Testis (tissue), 3 donors: ENCODE data around the gene TRIM50. TPM values are rescaled to one million over a fixed set of nuclear protein-coding genes. Genes with fewer than 3 reads are reported as not detected.
"Not testable (repeated sequence)": the region's sequence is repeated elsewhere in the genome, so short reads cannot be mapped to it uniquely, and the experiment has no call there.

Source experiments
- DNase-seq: peaks from one replicate; pipeline ENCODE4 v3.0.0-alpha.2; 2019
- H3K27ac ChIP-seq, 2 donors: fragments of 200-600 bp; sonication (generic); one replicate each; pipeline ENCODE4 v1.5.1; 2019
- H3K27me3 ChIP-seq: fragments of 200-600 bp; sonication (generic); one replicate; pipeline ENCODE4 v1.5.1; 2019
- H3K36me3 ChIP-seq: fragments of 200-600 bp; sonication (generic); one replicate; pipeline ENCODE4 v1.5.1; 2017; ENCODE audit warnings: low read depth; ENCODE audit errors: missing control alignments
- H3K4me1 ChIP-seq: fragments of 200-600 bp; sonication (generic); one replicate; pipeline ENCODE4 v1.5.1; 2019
- H3K4me3 ChIP-seq, 2 donors: fragments of 200-600 bp; sonication (generic); one replicate each; pipeline ENCODE4 v1.5.1; 2017 to 2019
- H3K9me3 ChIP-seq: fragments of 200-600 bp; sonication (generic); one replicate; pipeline ENCODE4 v1.5.1; 2017
- CTCF ChIP-seq, 3 experiments: fragments of 450-650 bp in 2 of 3; fragments of 200-600 bp in 1 of 3; sonication (generic) in 1 of 3; IDR thresholded peaks; one replicate each; pipeline ENCODE4 v1.5.1; 2016 to 2019; ENCODE audit warnings: antibody characterized with exemption in 3 of 3, mild to moderate bottlenecking in 2 of 3, moderate library complexity in 1 of 3
- POLR2A ChIP-seq: fragments of 450-650 bp; IDR thresholded peaks from one replicate; pipeline ENCODE4 v1.6.1; 2017; ENCODE audit warnings: antibody characterized with exemption, mild to moderate bottlenecking, moderate library complexity
- WGBS, 2 donors: methylation state at CpG; one replicate each; pipeline ENCODE4 v1.1.5; 2018; 5-methylcytosine and 5-hydroxymethylcytosine counted together
- intact Hi-C: fragments of 100-400 bp; cut with DNase I; formaldehyde crosslinking; loops from one replicate; pipeline ENCODE4 v1.15.1; 2023; ENCODE audit warnings: low total_unique reads
- polyA plus RNA-seq: library from polyadenylated mRNA; stranded (reverse); fragments of 350-450 nt; fragmentation: Illumina TruSeq; extraction: RNeasy Lipid Tissue Mini Kit (QIAGEN cat#74804); gene quantifications from one replicate; pipeline ENCODE4 v1.2.3, GENCODE V29; 2014; ENCODE audit warnings: low read depth, low replicate concordance; ENCODE audit not compliant: insufficient read depth
- total RNA-seq, 2 donors: library from RNA; depleted of rRNA; stranded (reverse); fragments of >200 nt; gene quantifications; one replicate each; pipeline ENCODE4 v1.2.3, GENCODE V29; 2016

Gene TRIM50
- total and polyA plus RNA-seq, 3 donors from 2014 or later = 10.8 to 16.3 (median 13.5) TPM

DNA sequence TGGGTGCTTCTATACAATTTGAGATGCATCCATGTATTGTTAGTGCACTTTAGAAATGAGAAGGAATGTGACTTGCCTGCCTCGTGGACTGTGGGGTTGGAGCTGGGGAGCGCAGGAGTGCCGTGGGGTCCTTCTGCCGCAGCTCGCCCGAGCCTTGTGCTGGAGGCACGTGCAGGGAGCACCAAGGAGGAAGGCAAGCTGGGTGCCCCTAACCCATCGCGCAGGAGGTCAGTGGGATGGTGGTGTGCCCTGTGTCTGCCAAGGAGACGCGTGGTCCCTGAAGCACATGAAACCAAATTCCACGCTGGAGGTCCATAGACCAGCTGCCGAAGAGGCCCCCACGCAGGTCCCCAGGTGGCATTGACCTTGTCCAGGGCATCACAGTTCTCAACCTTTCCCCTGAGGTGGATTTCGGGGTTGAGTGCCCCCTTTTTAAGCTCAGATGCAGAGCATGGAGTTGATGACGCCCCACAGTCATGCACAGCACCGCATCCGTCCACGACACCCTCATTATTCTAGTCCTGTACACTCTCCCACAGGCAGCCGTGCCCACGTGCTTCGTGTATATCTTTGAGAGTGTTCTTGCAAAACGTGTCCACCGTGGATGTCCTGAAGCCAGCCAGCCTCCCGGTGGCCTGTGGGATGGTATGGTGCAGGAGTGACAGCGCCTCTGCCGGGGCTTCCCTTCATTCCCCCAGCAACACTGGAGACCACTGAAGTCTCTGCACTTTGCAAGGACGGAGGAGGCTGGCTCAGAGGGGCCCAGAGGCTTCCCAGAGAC lies 35.5 kb upstream of the TRIM50 start:
- Histone ChIP-seq H3K9me3 (no peaks in the 10 kb centered on the region), H3K27me3 (no peaks in the 10 kb centered on the region)
- intact Hi-C loops = no loop called here

DNA sequence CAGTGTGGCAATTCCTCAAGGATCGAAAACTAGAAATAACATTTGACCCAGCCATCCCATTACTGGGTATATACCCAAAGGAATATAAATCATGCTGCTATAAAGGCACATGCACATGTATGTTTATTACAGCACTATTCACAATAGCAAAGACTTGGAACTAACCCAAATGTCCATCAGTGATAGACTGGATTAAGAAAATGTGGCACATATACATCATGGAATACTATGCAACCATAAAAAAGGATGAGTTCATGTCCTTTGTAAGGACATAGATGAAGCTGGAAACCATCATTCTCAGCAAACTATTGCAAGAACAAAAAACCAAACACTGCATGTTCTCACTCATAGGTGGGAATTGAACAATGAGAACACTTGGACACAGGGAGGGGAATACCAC lies 32.7 kb upstream of the TRIM50 start:
- H3K4me1 ChIP-seq = peaks cover 13% of the 10 kb centered on the region
- intact Hi-C loops, H3K27me3 ChIP-seq, H3K9me3 ChIP-seq, DNase-seq, H3K4me3 ChIP-seq, H3K27ac ChIP-seq, H3K36me3 ChIP-seq: not testable (repeated sequence)
- 90 to 100% methylated on average over 1 of the region's 1 CpG for WGBS, 2 donors

More for the DNA sequence above, 35.5 kb upstream of the TRIM50 start:
- no peak overlapping the region for H3K27ac ChIP-seq
- H3K4me3 ChIP-seq = no peak overlapping the region
- no peak for TF ChIP-seq CTCF (IDR thresholded peaks at IDR 0.05)
- peaks cover 5% of the 10 kb centered on the region for H3K4me1 ChIP-seq
- DNase-seq = no peak
- WGBS, 2 donors = 87 to 88% methylated on average over 28 of the region's 28 CpGs
- H3K36me3 ChIP-seq = no peaks in the 10 kb centered on the region

DNA sequence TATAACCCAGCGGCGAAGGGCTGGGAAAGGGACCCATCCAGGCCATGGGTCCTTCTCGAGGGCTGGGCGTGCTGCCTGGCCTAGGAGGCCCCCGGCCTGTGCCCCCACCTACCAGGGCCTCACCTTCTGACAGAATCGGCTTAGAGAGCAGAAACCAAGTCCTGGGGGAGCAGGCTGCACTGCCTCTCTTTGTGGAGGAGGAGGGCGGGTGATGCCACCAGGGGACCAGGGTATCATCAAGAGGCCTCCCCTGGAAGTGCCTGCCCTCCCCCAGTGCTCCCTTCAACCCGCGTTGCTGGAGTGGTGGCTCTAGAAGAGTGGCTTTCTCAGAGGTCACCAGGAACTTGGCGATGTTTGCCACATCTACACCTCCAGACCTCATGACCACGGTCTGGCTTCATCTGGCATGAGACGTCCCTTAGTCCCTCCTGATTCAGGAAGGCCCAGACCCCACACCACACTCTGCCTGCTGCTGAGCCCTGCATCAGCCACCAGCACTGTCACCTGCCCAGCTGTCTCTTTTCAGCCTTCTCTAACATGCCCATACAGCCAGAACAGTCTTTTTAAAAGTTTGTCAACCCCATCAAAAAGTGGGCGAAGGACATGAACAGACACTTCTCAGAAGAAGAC lies 32.0 kb upstream of the TRIM50 start:
- intact Hi-C loops = no loop called here
- Histone ChIP-seq H3K4me3 (no peak overlapping the region), H3K9me3 (no peaks in the 10 kb centered on the region), H3K4me1 (peaks cover 13% of the 10 kb centered on the region), H3K27ac (no peak overlapping the region), H3K27me3 (no peaks in the 10 kb centered on the region), H3K36me3 (no peaks in the 10 kb centered on the region)
- 84 to 89% methylated on average over 9 to 13 of the region's 13 CpGs for WGBS, 2 donors
- TF ChIP-seq CTCF (IDR thresholded peaks at IDR 0.05) = no peak
- TF ChIP-seq POLR2A = no peak
- no peak for DNase-seq

GRCh38 chr7:73359306-73359705 lies 31.4 kb upstream of the TRIM50 start:
- WGBS, 2 donors = 60 to 62% methylated on average over 11 of the region's 11 CpGs
- no peak for DNase-seq
- Histone ChIP-seq H3K4me1 (peaks cover 13% of the 10 kb centered on the region), H3K4me3 (no peak overlapping the region), H3K9me3 (no peaks in the 10 kb centered on the region), H3K27ac (no peak overlapping the region), H3K36me3 (no peaks in the 10 kb centered on the region), H3K27me3 (no peaks in the 10 kb centered on the region)
- intact Hi-C loops = no loop called here
- TF ChIP-seq CTCF (IDR thresholded peaks at IDR 0.05) (no peak), POLR2A (no peak)

- WGBS, 2 donors = 76 to 82% methylated on average over 21 of the region's 21 CpGs
- Histone ChIP-seq H3K27me3 (no peaks in the 10 kb centered on the region), H3K27ac (peak overlapping the region in 1 of 2 donors; percentile 88), H3K4me3 (peak overlapping the region in 1 of 2 donors; percentile 11), H3K9me3 (no peaks in the 10 kb centered on the region), H3K36me3 (no peaks in the 10 kb centered on the region), H3K4me1 (peaks cover 13% of the 10 kb centered on the region)
- no peak for DNase-seq
- intact Hi-C loops = no loop called here
- TF ChIP-seq POLR2A (no peak), CTCF (IDR thresholded peaks at IDR 0.05) (no peak)
Measured at GRCh38 chr7:73358590-73359275, 30.9 kb upstream of the TRIM50 start.
